ENCODE measurements around the gene ZNF169.
"Not testable (repeated sequence)": the region's sequence is repeated elsewhere in the genome, so short reads cannot be mapped to it uniquely, and the experiment has no call there.

DNA sequence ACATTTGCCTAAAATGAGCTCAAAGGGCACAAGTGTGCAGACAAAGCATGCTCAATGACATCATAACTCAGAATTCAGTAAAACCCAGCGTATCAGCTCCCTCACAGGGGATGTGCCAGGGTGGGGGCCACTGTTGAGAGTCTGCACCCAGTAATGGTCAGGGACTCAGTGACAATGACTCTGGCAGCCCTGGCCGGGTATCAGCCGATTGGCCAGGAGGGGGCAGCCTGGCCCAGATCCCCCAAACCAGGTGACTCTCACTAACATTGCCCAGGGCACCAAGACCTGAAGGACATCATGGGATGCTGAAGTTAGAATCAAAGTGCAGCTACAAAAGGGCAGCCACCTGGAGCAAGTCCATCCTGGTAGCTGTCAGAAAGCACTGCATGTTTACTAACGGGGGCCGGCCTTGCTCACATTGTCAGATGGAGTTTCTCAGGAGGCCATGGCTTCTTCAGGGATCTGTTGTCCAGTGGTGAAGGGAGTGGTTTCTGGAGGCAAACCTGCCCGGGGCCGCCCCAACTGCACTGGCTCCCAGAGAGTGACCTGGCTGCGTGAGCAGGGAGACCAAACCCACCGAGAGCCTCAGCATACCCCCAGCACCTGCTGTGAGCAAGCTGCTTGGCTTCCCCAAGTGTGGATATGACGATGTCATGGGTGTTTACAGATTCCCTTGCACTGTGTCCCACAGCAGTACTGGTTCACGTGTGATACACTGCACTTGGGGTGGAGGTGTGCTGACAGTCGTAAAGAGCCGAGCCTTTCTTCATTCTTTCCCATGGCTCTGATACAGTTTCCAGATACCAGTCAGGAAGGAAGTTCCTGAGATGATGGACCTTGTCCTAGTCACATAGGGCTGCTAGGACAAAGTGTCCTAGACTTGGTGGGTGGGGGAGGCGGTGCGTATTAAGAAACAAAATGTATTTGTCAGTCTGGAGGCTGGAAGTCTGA, 56.2 kb downstream of the ZNF169 start:
- not testable (repeated sequence) for TF ChIP-seq CTCF (conservative IDR thresholded peaks at IDR 0.05; ENCODE audit: low read depth in 2 of 2); EZH2 (IDR thresholded peaks at IDR 0.05; ENCODE audit: low read depth, unreplicated experiment); POLR2AphosphoS5 (IDR thresholded peaks at IDR 0.05; ENCODE audit: low read depth); STAT1 (IDR thresholded peaks at IDR 0.05; ENCODE audit: unreplicated experiment); CREB1 (CRISPR knock-in tag; IDR thresholded peaks at IDR 0.05; ENCODE audit: low read depth); EZH2phosphoT487 (IDR thresholded peaks at IDR 0.05; ENCODE audit: unreplicated experiment); JUNB (IDR thresholded peaks at IDR 0.05; ENCODE audit: unreplicated experiment); NANOG (IDR thresholded peaks at IDR 0.05; ENCODE audit: borderline replicate concordance); ZNF114 (CRISPR knock-in tag; IDR thresholded peaks at IDR 0.05)
- TF ChIP-seq, protein P1, sequence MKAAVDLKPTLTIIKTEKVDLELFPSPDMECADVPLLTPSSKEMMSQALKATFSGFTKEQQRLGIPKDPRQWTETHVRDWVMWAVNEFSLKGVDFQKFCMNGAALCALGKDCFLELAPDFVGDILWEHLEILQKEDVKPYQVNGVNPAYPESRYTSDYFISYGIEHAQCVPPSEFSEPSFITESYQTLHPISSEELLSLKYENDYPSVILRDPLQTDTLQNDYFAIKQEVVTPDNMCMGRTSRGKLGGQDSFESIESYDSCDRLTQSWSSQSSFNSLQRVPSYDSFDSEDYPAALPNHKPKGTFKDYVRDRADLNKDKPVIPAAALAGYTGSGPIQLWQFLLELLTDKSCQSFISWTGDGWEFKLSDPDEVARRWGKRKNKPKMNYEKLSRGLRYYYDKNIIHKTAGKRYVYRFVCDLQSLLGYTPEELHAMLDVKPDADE (IDR thresholded peaks at IDR 0.05) = not testable (repeated sequence)
- TF ChIP-seq, protein P2, sequence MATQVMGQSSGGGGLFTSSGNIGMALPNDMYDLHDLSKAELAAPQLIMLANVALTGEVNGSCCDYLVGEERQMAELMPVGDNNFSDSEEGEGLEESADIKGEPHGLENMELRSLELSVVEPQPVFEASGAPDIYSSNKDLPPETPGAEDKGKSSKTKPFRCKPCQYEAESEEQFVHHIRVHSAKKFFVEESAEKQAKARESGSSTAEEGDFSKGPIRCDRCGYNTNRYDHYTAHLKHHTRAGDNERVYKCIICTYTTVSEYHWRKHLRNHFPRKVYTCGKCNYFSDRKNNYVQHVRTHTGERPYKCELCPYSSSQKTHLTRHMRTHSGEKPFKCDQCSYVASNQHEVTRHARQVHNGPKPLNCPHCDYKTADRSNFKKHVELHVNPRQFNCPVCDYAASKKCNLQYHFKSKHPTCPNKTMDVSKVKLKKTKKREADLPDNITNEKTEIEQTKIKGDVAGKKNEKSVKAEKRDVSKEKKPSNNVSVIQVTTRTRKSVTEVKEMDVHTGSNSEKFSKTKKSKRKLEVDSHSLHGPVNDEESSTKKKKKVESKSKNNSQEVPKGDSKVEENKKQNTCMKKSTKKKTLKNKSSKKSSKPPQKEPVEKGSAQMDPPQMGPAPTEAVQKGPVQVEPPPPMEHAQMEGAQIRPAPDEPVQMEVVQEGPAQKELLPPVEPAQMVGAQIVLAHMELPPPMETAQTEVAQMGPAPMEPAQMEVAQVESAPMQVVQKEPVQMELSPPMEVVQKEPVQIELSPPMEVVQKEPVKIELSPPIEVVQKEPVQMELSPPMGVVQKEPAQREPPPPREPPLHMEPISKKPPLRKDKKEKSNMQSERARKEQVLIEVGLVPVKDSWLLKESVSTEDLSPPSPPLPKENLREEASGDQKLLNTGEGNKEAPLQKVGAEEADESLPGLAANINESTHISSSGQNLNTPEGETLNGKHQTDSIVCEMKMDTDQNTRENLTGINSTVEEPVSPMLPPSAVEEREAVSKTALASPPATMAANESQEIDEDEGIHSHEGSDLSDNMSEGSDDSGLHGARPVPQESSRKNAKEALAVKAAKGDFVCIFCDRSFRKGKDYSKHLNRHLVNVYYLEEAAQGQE (IDR thresholded peaks at IDR 0.05; ENCODE audit: unreplicated experiment) = not testable (repeated sequence)
